ENCODE results near the gene MTCH2.

The MTCH2 gene

DNA sequence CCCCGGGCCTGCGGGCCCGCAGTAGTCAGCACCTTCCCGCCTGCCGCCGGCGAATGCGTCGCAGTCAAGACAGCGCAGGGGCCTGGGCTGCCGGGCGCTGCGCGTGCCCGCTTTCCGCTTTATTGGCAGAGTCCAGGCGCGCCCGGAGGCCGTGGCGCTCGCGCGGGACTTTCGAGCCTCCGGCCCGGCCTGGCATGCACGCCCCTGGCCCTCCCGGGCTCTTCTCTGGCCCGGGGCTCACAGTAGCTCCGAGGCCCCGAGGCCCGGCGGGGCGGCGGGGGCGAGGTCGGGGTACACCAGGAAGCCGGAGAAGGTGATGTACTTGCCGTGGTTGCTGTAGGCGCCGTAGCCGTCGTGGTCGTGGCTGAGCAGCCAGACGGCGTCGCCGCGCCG is 52.8 kb downstream of the MTCH2 start:
- ATAC-seq: no peak

DNA sequence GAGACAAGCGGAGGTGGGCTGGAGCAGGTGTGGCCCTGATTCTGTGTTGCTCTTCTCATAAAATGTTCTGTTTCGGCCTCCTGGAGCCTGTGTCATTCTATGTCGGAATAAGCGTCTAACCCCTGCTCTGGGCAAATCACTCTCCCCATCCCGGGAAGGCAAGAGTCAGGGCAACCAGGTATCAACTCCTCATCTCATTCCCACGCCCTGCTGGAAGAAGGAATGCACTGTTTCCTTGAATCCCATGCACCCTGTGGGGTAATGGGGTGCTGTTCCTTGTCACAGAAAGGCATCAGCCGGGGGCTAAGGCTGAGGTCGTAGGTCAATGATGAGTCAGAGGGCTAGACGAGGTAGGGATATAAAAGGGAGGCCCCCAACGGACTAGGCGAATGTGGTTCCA is 53.2 kb downstream of the MTCH2 start:
- no peak for ATAC-seq

- ATAC-seq: no peak
These were observed 54.5 kb downstream of the MTCH2 start for GRCh38 chr11:47587723-47588326.

- no peak for ATAC-seq
These were observed 55.2 kb downstream of the MTCH2 start for GRCh38 chr11:47587039-47587716.

- ATAC-seq: no peak
These were observed 56.1 kb downstream of the MTCH2 start, which contains the start of gene FAM180B for GRCh38 chr11:47586098-47586855. TSS of gene FAM180B (plus strand) at chr11:47586678. CDS start at chr11:47586769, 91 bp downstream.

- ATAC-seq: no peak
These were observed 58.5 kb downstream of the MTCH2 start for GRCh38 chr11:47583844-47584243.

GRCh38 chr11:47578524-47579494 is 63.5 kb downstream of the MTCH2 start, which contains the start of the genes KBTBD4 and NDUFS3:
TSS of gene KBTBD4 (minus strand) at chr11:47578970. CDS start at chr11:47578951, 19 bp downstream.
TSS of gene NDUFS3 (plus strand) at chr11:47579074. CDS start at chr11:47579092, 18 bp downstream.
- ATAC-seq: peak; percentile 96

- no peak for ATAC-seq
These were observed 64.8 kb downstream of the MTCH2 start for GRCh38 chr11:47577460-47578041.

- no peak for ATAC-seq
These were observed 69.0 kb downstream of the MTCH2 start for GRCh38 chr11:47573321-47573720.

GRCh38 chr11:47572715-47573255 is 69.6 kb downstream of the MTCH2 start:
- no peak for ATAC-seq

GRCh38 chr11:47571895-47572294 is 70.5 kb downstream of the MTCH2 start:
- no peak for ATAC-seq

DNA sequence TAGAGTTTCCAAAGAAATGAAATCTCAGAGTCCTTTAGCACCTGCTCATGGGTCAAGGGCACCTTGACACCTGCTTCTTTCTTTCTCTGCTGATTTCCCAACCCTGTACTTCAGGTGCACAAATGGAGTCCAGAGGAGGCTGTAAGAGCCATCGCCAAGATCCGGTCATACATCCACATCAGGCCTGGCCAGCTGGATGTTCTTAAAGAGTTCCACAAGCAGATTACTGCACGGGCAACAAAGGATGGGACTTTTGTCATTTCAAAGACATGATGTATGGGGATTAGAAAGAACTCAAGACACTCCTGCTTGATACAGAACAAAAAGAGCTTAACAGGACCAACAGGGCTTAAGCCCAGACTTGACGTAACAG is 71.0 kb downstream of the MTCH2 start:
- no peak for ATAC-seq

GRCh38 chr11:47570651-47571356 is 71.6 kb downstream of the MTCH2 start:
- no peak for ATAC-seq

DNA sequence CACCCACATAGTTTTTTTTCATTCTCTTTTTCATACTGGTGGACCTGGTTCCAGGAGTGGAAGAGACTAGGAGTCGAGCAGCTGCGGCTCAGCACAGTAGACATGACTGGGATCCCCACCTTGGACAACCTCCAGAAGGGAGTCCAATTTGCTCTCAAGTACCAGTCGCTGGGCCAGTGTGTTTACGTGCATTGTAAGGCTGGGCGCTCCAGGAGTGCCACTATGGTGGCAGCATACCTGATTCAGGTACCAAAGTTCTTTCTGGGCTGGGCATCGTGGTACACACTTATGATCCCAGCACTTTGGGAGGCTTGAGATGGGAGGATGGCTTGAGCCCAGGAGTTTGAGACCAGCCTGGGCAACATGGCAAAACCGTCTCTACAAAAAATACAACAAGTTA is 72.7 kb downstream of the MTCH2 start:
- no peak for ATAC-seq
